ENCODE results near the gene PROM1.

PROM1 gene

DNA sequence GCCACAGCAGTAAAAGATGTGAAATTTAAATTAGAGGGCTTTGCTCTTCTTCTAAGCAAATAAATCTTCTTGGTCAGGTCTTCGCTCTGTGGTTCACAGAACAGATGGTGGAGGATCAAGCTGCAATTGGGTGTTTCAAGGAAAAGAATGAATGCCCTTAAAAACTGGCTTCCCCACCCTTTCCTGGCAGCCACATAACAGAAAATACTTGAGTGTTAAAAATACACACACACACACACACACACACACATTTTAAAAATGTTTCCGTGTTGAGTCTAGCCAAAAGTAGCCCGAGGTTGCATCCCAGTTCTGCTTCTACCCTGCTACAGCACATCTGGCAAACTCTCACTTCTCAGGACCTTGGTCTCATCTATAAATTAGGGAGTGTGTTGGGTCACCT, 64.2 kb downstream of the PROM1 start:
- no peaks in the 10 kb centered on the region for H4K20me1 ChIP-seq (ENCODE audit: low read depth, low read length)
- no peak overlapping the region for H2AFZ ChIP-seq (ENCODE audit: low read depth, low read length, severe bottlenecking)
- no peaks in the 10 kb centered on the region for H3F3A ChIP-seq (ENCODE audit: insufficient read depth)
- H3K79me2 ChIP-seq (ENCODE audit: insufficient read depth, low read length) = no peaks in the 10 kb centered on the region
- H3K9ac ChIP-seq (ENCODE audit: low read length) = no peak overlapping the region
- no peak for TF ChIP-seq EZH2phosphoT487 (conservative IDR thresholded peaks at IDR 0.05; ENCODE audit: low read length)
- TF ChIP-seq, protein P1, sequence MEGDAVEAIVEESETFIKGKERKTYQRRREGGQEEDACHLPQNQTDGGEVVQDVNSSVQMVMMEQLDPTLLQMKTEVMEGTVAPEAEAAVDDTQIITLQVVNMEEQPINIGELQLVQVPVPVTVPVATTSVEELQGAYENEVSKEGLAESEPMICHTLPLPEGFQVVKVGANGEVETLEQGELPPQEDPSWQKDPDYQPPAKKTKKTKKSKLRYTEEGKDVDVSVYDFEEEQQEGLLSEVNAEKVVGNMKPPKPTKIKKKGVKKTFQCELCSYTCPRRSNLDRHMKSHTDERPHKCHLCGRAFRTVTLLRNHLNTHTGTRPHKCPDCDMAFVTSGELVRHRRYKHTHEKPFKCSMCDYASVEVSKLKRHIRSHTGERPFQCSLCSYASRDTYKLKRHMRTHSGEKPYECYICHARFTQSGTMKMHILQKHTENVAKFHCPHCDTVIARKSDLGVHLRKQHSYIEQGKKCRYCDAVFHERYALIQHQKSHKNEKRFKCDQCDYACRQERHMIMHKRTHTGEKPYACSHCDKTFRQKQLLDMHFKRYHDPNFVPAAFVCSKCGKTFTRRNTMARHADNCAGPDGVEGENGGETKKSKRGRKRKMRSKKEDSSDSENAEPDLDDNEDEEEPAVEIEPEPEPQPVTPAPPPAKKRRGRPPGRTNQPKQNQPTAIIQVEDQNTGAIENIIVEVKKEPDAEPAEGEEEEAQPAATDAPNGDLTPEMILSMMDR (IDR thresholded peaks at IDR 0.05; ENCODE audit: insufficient read depth, low read length, poor library complexity, severe bottlenecking) = no peak
- no peak overlapping the region for H3K4me3 ChIP-seq (ENCODE audit: insufficient read depth, low read length, poor library complexity, severe bottlenecking)
- no peak overlapping the region for H3K27ac ChIP-seq (ENCODE audit: low read depth, low read length)
- H3K27me3 ChIP-seq (ENCODE audit: low read length) = no peaks in the 10 kb centered on the region
- no peaks in the 10 kb centered on the region for H3K9me3 ChIP-seq (ENCODE audit: insufficient read depth, low read length)
- H3K4me2 ChIP-seq (ENCODE audit: low read depth, low read length, poor library complexity, severe bottlenecking) = no peak overlapping the region
- H3K36me3 ChIP-seq (ENCODE audit: low read length) = no peaks in the 10 kb centered on the region
- no peaks in the 10 kb centered on the region for H3K9me2 ChIP-seq (replicated peaks; ENCODE audit: insufficient read depth, low read length)

DNA sequence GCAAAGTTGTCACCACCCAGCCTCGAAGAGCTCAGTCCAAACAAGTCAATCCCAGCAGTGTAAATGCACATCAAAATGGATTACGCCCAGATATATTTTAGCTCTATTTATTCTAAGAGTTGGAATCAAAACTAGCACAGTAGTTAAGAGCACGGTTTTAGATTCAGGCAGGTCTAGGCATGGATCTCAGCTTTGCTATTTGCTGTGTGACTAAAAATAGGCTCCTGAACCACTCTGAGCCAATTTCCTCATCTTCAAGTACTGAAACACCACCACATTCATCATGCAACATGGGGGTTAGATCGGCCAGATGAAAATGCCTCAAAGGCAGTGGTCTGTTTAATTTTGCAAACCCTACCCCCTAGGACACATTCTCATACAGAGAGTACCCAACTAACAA, 65.0 kb downstream of the PROM1 start:
- Histone ChIP-seq H3K9ac (ENCODE audit: low read length) (no peak overlapping the region), H3K79me2 (ENCODE audit: insufficient read depth, low read length) (no peaks in the 10 kb centered on the region), H3K9me2 (replicated peaks; ENCODE audit: insufficient read depth, low read length) (no peaks in the 10 kb centered on the region), H3K4me3 (ENCODE audit: insufficient read depth, low read length, poor library complexity, severe bottlenecking) (no peak overlapping the region), H3K27ac (ENCODE audit: low read depth, low read length) (no peak overlapping the region), H4K20me1 (ENCODE audit: low read depth, low read length) (no peaks in the 10 kb centered on the region), H3K27me3 (ENCODE audit: low read length) (no peaks in the 10 kb centered on the region), H3K4me2 (ENCODE audit: low read depth, low read length, poor library complexity, severe bottlenecking) (no peak overlapping the region), H2AFZ (ENCODE audit: low read depth, low read length, severe bottlenecking) (no peak overlapping the region), H3F3A (ENCODE audit: insufficient read depth) (no peaks in the 10 kb centered on the region), H3K9me3 (ENCODE audit: insufficient read depth, low read length) (no peaks in the 10 kb centered on the region), H3K36me3 (ENCODE audit: low read length) (no peaks in the 10 kb centered on the region)
- no peak for TF ChIP-seq EZH2phosphoT487 (conservative IDR thresholded peaks at IDR 0.05; ENCODE audit: low read length)
- TF ChIP-seq, protein P1 (IDR thresholded peaks at IDR 0.05; ENCODE audit: insufficient read depth, low read length, poor library complexity, severe bottlenecking) = no peak

DNA sequence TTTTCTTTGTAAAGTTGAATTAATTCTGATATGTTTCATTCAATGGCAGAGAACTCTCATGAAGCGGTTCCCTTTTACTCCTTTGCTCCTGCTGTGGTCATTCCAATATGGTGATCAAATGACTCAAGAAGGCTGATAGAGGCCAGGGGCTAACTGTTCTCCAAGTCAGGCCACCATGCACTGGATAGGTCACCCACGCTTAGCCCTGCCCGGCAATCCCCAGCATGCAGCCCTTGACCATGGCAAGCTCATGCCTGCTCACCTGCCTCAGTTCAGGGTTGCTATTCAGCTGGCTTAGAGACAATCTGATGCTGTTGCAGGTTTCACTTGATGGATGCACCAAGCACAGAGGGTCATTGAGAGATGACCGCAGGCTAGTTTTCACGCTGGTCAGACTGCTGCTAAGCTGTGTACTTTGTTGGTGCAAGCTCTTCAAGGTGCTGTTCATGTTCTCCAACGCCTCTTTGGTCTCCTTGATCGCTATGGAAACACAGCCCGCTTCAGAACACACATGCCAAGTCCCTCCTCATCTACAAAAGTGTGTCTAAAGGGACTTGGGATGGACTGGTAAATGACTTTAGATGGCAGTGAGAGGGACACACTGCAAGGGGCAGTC, 65.7 kb downstream of the PROM1 start:
- H3K27me3 ChIP-seq (ENCODE audit: low read length) = no peaks in the 10 kb centered on the region
- no peaks in the 10 kb centered on the region for H3K79me2 ChIP-seq (ENCODE audit: insufficient read depth, low read length)
- no peak overlapping the region for H2AFZ ChIP-seq (ENCODE audit: low read depth, low read length, severe bottlenecking)
- no peaks in the 10 kb centered on the region for H3K36me3 ChIP-seq (ENCODE audit: low read length)
- H4K20me1 ChIP-seq (ENCODE audit: low read depth, low read length) = no peaks in the 10 kb centered on the region
- no peaks in the 10 kb centered on the region for H3F3A ChIP-seq (ENCODE audit: insufficient read depth)
- H3K4me3 ChIP-seq (ENCODE audit: insufficient read depth, low read length, poor library complexity, severe bottlenecking) = no peak overlapping the region
- H3K4me2 ChIP-seq (ENCODE audit: low read depth, low read length, poor library complexity, severe bottlenecking) = no peak overlapping the region
- no peaks in the 10 kb centered on the region for H3K9me3 ChIP-seq (ENCODE audit: insufficient read depth, low read length)
- no peaks in the 10 kb centered on the region for H3K9me2 ChIP-seq (replicated peaks; ENCODE audit: insufficient read depth, low read length)
- H3K9ac ChIP-seq (ENCODE audit: low read length) = no peak overlapping the region
- H3K27ac ChIP-seq (ENCODE audit: low read depth, low read length) = no peak overlapping the region
- no peak for TF ChIP-seq EZH2phosphoT487 (conservative IDR thresholded peaks at IDR 0.05; ENCODE audit: low read length)
- TF ChIP-seq, protein P1 (IDR thresholded peaks at IDR 0.05; ENCODE audit: insufficient read depth, low read length, poor library complexity, severe bottlenecking) = no peak
